Heart right ventricle (tissue), 16 donors: ENCODE measurements around the gene PIGN. TPM values are rescaled to one million over a fixed set of nuclear protein-coding genes. Genes with fewer than 3 reads are reported as not detected.

ENCODE experiments used
- ATAC-seq, 8 donors: fragments of 200-7000 bp; cut with Tn5 transposase; one replicate each; pipeline ENCODE4 v1.9.1; 2020; ENCODE audit warnings: mild to moderate bottlenecking in 8 of 8, moderate library complexity in 8 of 8, moderate number of reproducible peaks in 1 of 8
- DNase-seq, 2 donors: peaks; one replicate each; pipeline ENCODE4 v3.0.0-alpha.2; 2020
- H3K27ac ChIP-seq, 10 donors: fragments of 200-600 bp; sonication (generic) in 2 of 10; one replicate each; pipeline versions ENCODE4 v1.5.0 to v1.8.0; 2020 to 2022; ENCODE audit warnings: mild to moderate bottlenecking in 3 of 10
- H3K27me3 ChIP-seq, 7 donors: fragments of 200-600 bp; one replicate each; pipeline ENCODE4 v1.8.0; 2021 to 2022; ENCODE audit warnings: mild to moderate bottlenecking in 2 of 7
- H3K36me3 ChIP-seq, 9 donors: fragments of 200-600 bp; sonication (generic) in 1 of 9; one replicate each; pipeline versions ENCODE4 v1.5.0 to v1.8.0; 2020 to 2022; ENCODE audit warnings: mild to moderate bottlenecking in 2 of 9
- H3K4me1 ChIP-seq, 9 donors: fragments of 200-600 bp; sonication (generic) in 1 of 9; one replicate each; pipeline versions ENCODE4 v1.5.0 to v1.8.0; 2020 to 2022; ENCODE audit warnings: mild to moderate bottlenecking in 4 of 9
- H3K4me3 ChIP-seq, 10 donors: fragments of 200-600 bp; sonication (generic) in 2 of 10; one replicate each; pipeline versions ENCODE4 v1.5.0 to v1.8.0; 2020 to 2022; ENCODE audit warnings: mild to moderate bottlenecking in 7 of 10, moderate library complexity in 2 of 10
- H3K9me3 ChIP-seq, 11 donors: fragments of 200-600 bp in 10 of 11; sonication (generic) in 2 of 11; one replicate each; pipeline versions ENCODE4 v1.5.0 to v1.8.0; 2013 to 2022; ENCODE audit warnings: mild to moderate bottlenecking in 2 of 11, control low read depth in 1 of 11, moderate library complexity in 1 of 11
- CTCF ChIP-seq, 9 donors: fragments of 200-600 bp; sonication (generic) in 2 of 9; IDR thresholded peaks; one replicate each; pipeline versions ENCODE4 v1.5.0 to v1.8.0; 2021 to 2022; ENCODE audit warnings: antibody characterized with exemption in 9 of 9, mild to moderate bottlenecking in 5 of 9, moderate library complexity in 1 of 9
- WGBS, 2 donors: extraction: QIAGEN DNeasy Blood & Tissue Kit; methylation state at CpG; one replicate each; pipeline ENCODE4 v1.1.7; 2013; ENCODE audit warnings: inconsistent platforms in 1 of 2; 5-methylcytosine and 5-hydroxymethylcytosine counted together
- intact Hi-C, 10 donors: fragments of 100-400 bp; cut with DNase I; formaldehyde crosslinking; loops; one replicate each; pipeline versions ENCODE4 v1.11.1 to v1.14.2; 2022
- polyA plus RNA-seq, 2 donors: library from polyadenylated mRNA; stranded (reverse); fragments of 200-250 nt; gene quantifications; one replicate each; pipeline ENCODE4 v1.2.3, GENCODE V29; 2013
- total RNA-seq, 10 donors: library from RNA; stranded (reverse); fragmentation: NEBNext Ultra II Directional in 3 of 10; extraction: Animal tissue kit (Norgen Biotek cat#: 25700) in 3 of 10; gene quantifications; one replicate each; pipeline versions ENCODE4 v1.2.1 to v1.2.4, GENCODE V29; 2021 to 2023
- donor health status: Arrhythmogenic right ventricular cardiomyopathy.
- donor health status: ischemic (EF 13 %, LVEDD 7.1; RV severe dilation, severe dysfunction).
- donor health status: healthy with polysubstance abuse.
- donor health status: DM: no; HTN: yes; CAD: no.
- donor health status: DM: no; HTN: no; CAD: no.
- donor health status: ischemic (EF 25% LVEDD 6.9; RV normal size, moderate dysfunction).
- donor health status: ischemic (EF 25% LVEDD 5.7; RV mildly dilated, moderate dysfunction).
- donor health status: healthy.
- donor health status: DM: yes; HTN: yes; CAD: no.
- donor health status: Ischemic cardiomyopathy.
- donor health status: ischemic (EF 35%, LVEDD 5.7; RV mildly dilated, moderate dysfunction).
- donor health status: nonischemic (EF 11% LVEDD 7.7; RV severe dilation, severe dysfunction).
- donor health status: DM: yes; HTN: yes; CAD: no.
- donor health status: PGD.
- donor health status: ischemic (EF 29% LVEDD 5.4; RV normal size, mild dysfunction).
- donor health status: nonischemic (EF 23%, LVEDD 6.1; RV moderate dilation, normal function).

The PIGN gene
- total and polyA plus RNA-seq, 12 donors = 4.4 to 31.6 (median 19.7) TPM

DNA sequence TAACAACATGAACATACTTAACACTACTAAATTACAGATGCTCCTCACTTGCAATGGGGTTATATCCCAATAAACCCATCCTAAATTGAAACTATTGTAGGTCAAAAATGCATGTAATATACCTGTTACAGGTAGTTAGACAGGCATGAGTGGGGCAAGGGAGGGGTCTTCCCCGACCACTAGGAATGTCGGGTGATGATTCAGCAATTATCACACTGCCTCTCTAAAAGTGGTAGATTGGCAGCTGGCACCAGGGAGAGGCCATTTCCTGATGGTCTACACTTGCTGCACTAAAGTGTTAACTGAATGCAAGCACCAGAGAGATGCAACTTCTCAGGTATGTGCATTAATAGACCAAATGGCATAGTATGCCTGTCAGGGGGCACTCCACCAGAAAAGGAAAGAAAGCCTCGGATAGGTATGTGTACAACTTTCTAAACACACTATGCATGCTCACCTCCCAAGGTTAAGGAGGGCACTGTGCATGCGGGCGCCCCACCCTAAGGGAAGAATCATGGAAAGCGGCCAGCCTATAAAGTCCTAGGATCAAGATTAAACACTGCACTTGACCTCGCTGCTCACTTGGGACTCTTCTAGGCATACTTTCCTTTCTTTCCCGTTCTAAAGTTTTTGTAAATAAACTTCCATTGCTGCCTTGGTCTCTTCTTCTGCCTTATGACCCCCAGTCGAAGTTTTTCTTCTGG lies 35.6 kb downstream of the PIGN start:
- no peaks in the 10 kb centered on the region for H3K9me3 ChIP-seq
- TF ChIP-seq CTCF (IDR thresholded peaks at IDR 0.05) = no peak
- no peaks in the 10 kb centered on the region for H3K4me1 ChIP-seq
- no peak overlapping the region for H3K4me3 ChIP-seq
- peaks cover 0 to 59% (median 0%) of the 10 kb centered on the region in 9 donors for H3K36me3 ChIP-seq
- DNase-seq (no peak), ATAC-seq (no peak)
- H3K27ac ChIP-seq = no peak overlapping the region
- intact Hi-C loops = no loop called here
- H3K27me3 ChIP-seq = no peaks in the 10 kb centered on the region
- 95 to 97% methylated on average over 9 of the region's 9 CpGs for WGBS, 2 donors

GRCh38 chr18:62144338-62144737 lies 42.5 kb downstream of the PIGN start:
- no peak for TF ChIP-seq CTCF (IDR thresholded peaks at IDR 0.05)
- no peak for DNase-seq

GRCh38 chr18:62140259-62140658 lies 46.6 kb downstream of the PIGN start:
- peaks cover 0 to 83% (median 8%) of the 10 kb centered on the region in 9 donors for H3K36me3 ChIP-seq
- WGBS, 2 donors = 69 to 97% methylated on average over 1 of the region's 1 CpG

More at GRCh38 chr18:62144338-62144737, 42.5 kb downstream of the PIGN start:
- no peaks in the 10 kb centered on the region for H3K9me3 ChIP-seq
- 50 to 69% methylated on average over 2 of the region's 2 CpGs for WGBS, 2 donors
- H3K36me3 ChIP-seq = peaks cover 0 to 75% (median 0%) of the 10 kb centered on the region in 9 donors
- peak in 6 of 8 donors; percentile 58 to 90 (median 78) for ATAC-seq
- H3K27me3 ChIP-seq = no peaks in the 10 kb centered on the region
- peaks cover 0 to 7% (median 0%) of the 10 kb centered on the region in 9 donors for H3K4me1 ChIP-seq
- H3K4me3 ChIP-seq = no peak overlapping the region
- intact Hi-C loops = loop anchor here in 1 of 10 donors (10.0 kb wide), 1 partner anchor 70 kb away; no protein-coding TSS in a partner anchor
- no peak overlapping the region for H3K27ac ChIP-seq

More at GRCh38 chr18:62140259-62140658, 46.6 kb downstream of the PIGN start:
- no peak for DNase-seq
- no peak for ATAC-seq
- Histone ChIP-seq H3K4me1 (peaks cover 0 to 7% (median 0%) of the 10 kb centered on the region in 9 donors), H3K27me3 (no peaks in the 10 kb centered on the region), H3K27ac (no peak overlapping the region), H3K9me3 (no peaks in the 10 kb centered on the region), H3K4me3 (no peak overlapping the region)
- intact Hi-C loops = loop anchor here in 1 of 10 donors (10.0 kb wide), 1 partner anchor 65 kb away; no protein-coding TSS in a partner anchor
- TF ChIP-seq CTCF (IDR thresholded peaks at IDR 0.05) = no peak
